GM12875 (cell line): Measurements from ENCODE around the gene ATG4B.

Source experiments
- H3K4me3 ChIP-seq: one replicate; pipeline ENCODE4 v1.5.1; 2011; ENCODE audit warnings: low read depth, low read length, control low read depth
- TF ChIP-seq, protein P1 (sequence below): IDR thresholded peaks from 2 replicates; pipeline ENCODE4 v1.5.1; 2011; ENCODE audit warnings: low read depth, mild to moderate bottlenecking, control low read depth, inconsistent platforms, low read length, moderate library complexity, borderline replicate concordance; ENCODE audit not compliant: insufficient read depth

ATG4B gene

GRCh38 chr2:241668839-241669238 is 31.3 kb downstream of the ATG4B start:
- no peak overlapping the region for H3K4me3 ChIP-seq
- TF ChIP-seq, protein P1, sequence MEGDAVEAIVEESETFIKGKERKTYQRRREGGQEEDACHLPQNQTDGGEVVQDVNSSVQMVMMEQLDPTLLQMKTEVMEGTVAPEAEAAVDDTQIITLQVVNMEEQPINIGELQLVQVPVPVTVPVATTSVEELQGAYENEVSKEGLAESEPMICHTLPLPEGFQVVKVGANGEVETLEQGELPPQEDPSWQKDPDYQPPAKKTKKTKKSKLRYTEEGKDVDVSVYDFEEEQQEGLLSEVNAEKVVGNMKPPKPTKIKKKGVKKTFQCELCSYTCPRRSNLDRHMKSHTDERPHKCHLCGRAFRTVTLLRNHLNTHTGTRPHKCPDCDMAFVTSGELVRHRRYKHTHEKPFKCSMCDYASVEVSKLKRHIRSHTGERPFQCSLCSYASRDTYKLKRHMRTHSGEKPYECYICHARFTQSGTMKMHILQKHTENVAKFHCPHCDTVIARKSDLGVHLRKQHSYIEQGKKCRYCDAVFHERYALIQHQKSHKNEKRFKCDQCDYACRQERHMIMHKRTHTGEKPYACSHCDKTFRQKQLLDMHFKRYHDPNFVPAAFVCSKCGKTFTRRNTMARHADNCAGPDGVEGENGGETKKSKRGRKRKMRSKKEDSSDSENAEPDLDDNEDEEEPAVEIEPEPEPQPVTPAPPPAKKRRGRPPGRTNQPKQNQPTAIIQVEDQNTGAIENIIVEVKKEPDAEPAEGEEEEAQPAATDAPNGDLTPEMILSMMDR, result no peak

GRCh38 chr2:241670333-241671110 is 33.0 kb downstream of the ATG4B start:
- no peak overlapping the region for H3K4me3 ChIP-seq

GRCh38 chr2:241671457-241672240 is 34.2 kb downstream of the ATG4B start:
- no peak overlapping the region for H3K4me3 ChIP-seq
- TF ChIP-seq, protein P1, result no peak

More at GRCh38 chr2:241670333-241671110, 33.0 kb downstream of the ATG4B start:
- TF ChIP-seq, protein P1, result no peak

DNA sequence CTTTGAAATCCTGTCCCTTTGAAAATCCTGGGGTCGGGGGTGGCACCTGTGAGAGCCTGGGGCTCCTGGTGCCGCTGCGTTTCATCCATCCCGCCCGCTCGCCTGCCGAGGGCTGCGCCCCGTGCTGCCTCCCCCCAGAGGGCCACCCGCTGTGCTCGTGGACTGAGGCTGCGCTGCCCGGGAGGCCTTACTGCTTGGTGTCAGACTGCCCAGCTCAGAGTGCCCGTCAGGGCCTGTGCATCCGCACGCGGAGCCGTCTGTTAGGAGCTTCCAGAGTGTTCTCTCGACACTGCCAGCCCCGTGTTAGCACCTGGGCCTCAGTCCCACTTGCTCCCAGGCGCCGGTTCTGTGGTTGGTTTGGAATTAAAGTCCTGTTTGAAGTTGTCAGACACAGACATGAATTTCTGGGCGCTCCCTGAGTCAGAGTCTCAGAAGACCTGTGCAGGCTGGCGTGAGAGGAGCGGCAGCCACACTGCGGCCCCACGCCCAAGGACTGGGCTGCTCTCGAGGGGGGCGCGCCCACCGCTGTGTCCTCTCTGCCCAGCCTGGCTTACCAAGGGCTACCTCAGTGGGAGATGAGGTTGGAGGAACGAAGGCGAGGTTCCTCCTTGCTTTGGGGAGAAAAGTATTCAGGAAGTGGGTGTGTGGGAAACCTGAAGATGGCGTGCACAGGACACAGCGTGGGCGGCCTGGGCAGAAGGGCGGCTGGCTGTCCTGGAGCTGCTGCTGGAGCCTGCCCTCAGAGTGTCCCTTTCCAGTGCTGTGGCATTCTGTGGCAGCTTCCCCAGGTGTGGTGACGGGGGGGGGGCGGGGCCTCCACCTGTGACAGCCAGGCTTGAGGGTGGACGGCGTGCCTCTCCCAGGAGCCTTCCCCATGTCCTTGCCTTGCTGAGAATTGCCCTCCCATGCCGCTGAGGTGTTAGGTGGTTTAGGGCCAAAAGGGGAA is 35.0 kb downstream of the ATG4B start:
- no peak overlapping the region for H3K4me3 ChIP-seq
- TF ChIP-seq, protein P1, result no peak

- no peak overlapping the region for H3K4me3 ChIP-seq
- TF ChIP-seq, protein P1, result no peak
These were observed 35.7 kb downstream of the ATG4B start for GRCh38 chr2:241673189-241673663.

DNA sequence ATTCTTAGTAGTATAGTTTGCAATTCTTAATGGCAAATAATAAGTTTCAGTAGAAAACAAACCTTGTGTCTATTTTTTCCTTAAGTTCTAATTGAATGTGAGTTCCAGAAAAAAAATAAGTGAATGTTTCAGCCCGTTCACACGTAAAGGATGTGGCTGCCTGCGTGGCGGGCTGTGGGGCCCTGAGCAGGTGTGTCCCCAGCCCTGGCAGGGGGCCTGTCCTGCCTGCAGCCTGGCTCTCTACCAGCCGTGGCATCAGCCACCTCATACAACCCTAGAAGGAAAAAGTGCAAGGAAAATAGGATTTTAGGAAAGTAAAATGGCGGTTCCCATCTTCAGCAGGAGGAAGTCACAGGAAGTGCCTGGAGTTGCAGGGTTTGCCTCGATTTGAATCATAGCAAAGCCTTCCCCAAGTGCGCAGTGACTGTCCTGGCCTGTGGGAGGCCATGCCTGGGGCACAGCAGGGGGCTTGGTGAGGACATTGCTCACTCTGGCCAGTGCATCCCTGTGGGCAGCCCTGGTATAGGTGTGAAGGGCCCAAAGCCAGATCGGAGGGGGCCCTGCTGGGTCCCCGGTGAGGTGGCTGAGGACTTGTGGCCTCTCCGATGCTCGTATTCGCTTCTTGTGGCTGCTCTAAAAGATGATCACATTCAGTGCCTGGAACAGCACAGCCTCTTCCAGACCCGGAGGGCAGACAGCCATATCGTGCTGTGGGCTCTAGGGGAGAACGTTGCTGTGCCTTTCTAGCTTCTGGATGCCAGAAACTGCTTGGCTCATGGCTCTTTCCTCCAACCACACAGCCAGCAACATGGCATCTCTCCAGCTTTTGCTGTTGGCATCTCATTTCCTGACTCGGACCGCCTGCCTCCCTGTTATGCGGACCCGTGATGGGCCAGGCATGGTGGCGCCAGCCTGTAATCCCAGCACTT is 36.6 kb downstream of the ATG4B start:
- H3K4me3 ChIP-seq, result no peak overlapping the region
- TF ChIP-seq, protein P1, result no peak
